ENCODE data around the gene TSGA10.

- TF ChIP-seq POLR2AphosphoS5 (IDR thresholded peaks at IDR 0.05; ENCODE audit: borderline replicate concordance, low read depth, low read length) (no peak), EZH2 (IDR thresholded peaks at IDR 0.05) (no peak), FOXP2 (optimal IDR thresholded peaks at IDR 0.05; ENCODE audit: control extremely low read depth, extremely low read length, insufficient read depth) (no peak)
These were observed 122.0 kb downstream of the TSGA10 start for GRCh38 chr2:99032786-99033185.

Measured in SK-N-MC (cell line).